Smooth muscle cell (in vitro differentiated cells): ENCODE measurements around the gene PVALB. TPM values are rescaled to one million over a fixed set of nuclear protein-coding genes. Genes with fewer than 3 reads are reported as not detected.

ENCODE experiments used
- DNase-seq: peaks from one replicate; lab custom pipeline; 2025; ENCODE audit not compliant: unreplicated experiment; lab: John Stamatoyannopoulos, UW
- H2AFZ ChIP-seq: fragments of 200-600 bp; sonication (generic); 2 replicates; pipeline ENCODE4 v1.6.0; 2016; ENCODE audit warnings: antibody characterized with exemption, low read depth, mild to moderate bottlenecking
- H3F3A ChIP-seq: fragments of 200-600 bp; sonication (generic); 2 replicates; pipeline ENCODE4 v1.6.0; 2017; ENCODE audit warnings: antibody characterized with exemption, low read depth
- H3K27ac ChIP-seq: fragments of 200-600 bp; sonication (generic); 2 replicates; pipeline ENCODE4 v1.5.1; 2016; ENCODE audit warnings: low read depth, mild to moderate bottlenecking
- H3K27me3 ChIP-seq: fragments of 200-600 bp; sonication (generic); 2 replicates; pipeline ENCODE4 v1.6.1; 2016; ENCODE audit warnings: low read depth, mild to moderate bottlenecking
- H3K36me3 ChIP-seq: fragments of 200-600 bp; sonication (generic); 2 replicates; pipeline ENCODE4 v1.5.1; 2016; ENCODE audit warnings: low read depth
- H3K4me1 ChIP-seq: fragments of 200-600 bp; sonication (generic); 2 replicates; pipeline ENCODE4 v1.5.1; 2016; ENCODE audit warnings: low read depth
- H3K4me2 ChIP-seq: fragments of 200-600 bp; sonication (generic); 2 replicates; pipeline ENCODE4 v1.6.0; 2016; ENCODE audit warnings: mild to moderate bottlenecking
- H3K4me3 ChIP-seq: fragments of 200-600 bp; sonication (generic); 2 replicates; pipeline ENCODE4 v1.5.1; 2016; ENCODE audit warnings: mild to moderate bottlenecking
- H3K79me2 ChIP-seq: fragments of 200-600 bp; sonication (generic); 2 replicates; pipeline ENCODE4 v1.6.0; 2016; ENCODE audit warnings: low read depth, mild to moderate bottlenecking
- H3K9ac ChIP-seq: fragments of 200-600 bp; sonication (generic); 2 replicates; pipeline ENCODE4 v1.6.0; 2016; ENCODE audit warnings: low read depth
- H3K9me3 ChIP-seq: fragments of 200-600 bp; sonication (generic); replicated peaks from 2 replicates; pipeline ENCODE4 v1.5.1; 2016; ENCODE audit warnings: low read depth
- H4K20me1 ChIP-seq: fragments of 200-600 bp; sonication (generic); 2 replicates; pipeline ENCODE4 v1.6.0; 2016; ENCODE audit warnings: low read depth
- whole genome bisulfite sequencing: methylation state at CpG from one replicate; pipeline ENCODE4 v1.1.7; 2016; ENCODE audit warnings: low lambda C conversion rate; 5-methylcytosine and 5-hydroxymethylcytosine counted together
- polyA plus RNA-seq: library from polyadenylated mRNA; unstranded; fragments of >200 nt; fragmentation: Nextera tagmentation; extraction: Ambion mirVana; gene quantifications from 2 replicates; pipeline ENCODE4 v1.2.1, GENCODE V29; 2016
- total RNA-seq: library from RNA; depleted of rRNA; stranded (reverse); fragments of >200 nt; gene quantifications from 2 replicates; pipeline ENCODE4 v1.2.3, GENCODE V29; 2014
- TF ChIP-seq, protein P1 (sequence below): fragments of 200-600 bp; sonication (generic); IDR thresholded peaks from 2 replicates; pipeline ENCODE4 v1.5.1; 2017; ENCODE audit warnings: borderline replicate concordance, mild to moderate bottlenecking, antibody characterized with exemption; ENCODE audit not compliant: insufficient read depth, poor library complexity, severe bottlenecking

The PVALB gene
- total and polyA plus RNA-seq, 2 experiments from 2014 or later = not detected

DNA sequence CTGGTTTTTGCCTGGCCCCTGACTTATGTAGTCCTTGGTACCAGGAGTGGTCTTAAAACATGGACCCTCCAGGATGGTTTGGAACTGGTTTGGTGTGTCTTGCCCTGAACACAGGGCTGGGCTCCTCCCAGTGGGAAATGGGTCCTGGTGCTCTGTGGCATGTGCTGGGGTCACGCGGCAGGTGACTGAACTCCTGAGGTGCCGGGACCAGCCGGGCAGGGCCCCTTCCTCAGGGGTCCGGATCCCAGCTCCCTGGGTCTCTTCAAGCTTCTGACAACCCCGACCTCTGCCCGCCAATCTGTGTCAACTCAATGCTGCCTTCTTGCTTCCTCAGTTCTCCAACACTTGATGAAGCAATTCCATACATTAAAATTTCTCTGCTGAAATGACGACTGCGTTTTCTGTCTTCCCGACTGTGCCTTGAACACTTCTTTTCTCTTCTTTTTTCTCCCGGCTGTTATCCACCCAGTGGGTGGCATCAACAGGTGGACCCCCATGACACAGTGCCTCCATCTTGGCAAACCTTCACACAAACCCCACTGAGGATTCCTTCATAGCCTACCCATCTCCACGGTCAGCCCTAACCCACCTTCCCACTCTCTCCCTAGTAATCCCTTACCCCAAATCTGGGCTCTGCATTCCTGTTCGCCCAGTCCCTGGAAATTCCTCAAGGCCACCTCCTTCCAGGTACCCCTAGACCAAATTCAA, 45.3 kb downstream of the PVALB start:
- Histone ChIP-seq H4K20me1 (no peaks in the 10 kb centered on the region), H3K4me1 (peaks cover 4% of the 10 kb centered on the region), H3K27ac (no peak overlapping the region), H3K27me3 (no peaks in the 10 kb centered on the region), H3F3A (no peaks in the 10 kb centered on the region), H3K9ac (no peak overlapping the region), H3K9me3 (no peaks in the 10 kb centered on the region), H3K36me3 (no peaks in the 10 kb centered on the region), H3K79me2 (no peaks in the 10 kb centered on the region), H3K4me3 (no peak overlapping the region), H3K4me2 (no peak overlapping the region), H2AFZ (no peak overlapping the region)
- DNase-seq = no peak
- TF ChIP-seq, protein P1, sequence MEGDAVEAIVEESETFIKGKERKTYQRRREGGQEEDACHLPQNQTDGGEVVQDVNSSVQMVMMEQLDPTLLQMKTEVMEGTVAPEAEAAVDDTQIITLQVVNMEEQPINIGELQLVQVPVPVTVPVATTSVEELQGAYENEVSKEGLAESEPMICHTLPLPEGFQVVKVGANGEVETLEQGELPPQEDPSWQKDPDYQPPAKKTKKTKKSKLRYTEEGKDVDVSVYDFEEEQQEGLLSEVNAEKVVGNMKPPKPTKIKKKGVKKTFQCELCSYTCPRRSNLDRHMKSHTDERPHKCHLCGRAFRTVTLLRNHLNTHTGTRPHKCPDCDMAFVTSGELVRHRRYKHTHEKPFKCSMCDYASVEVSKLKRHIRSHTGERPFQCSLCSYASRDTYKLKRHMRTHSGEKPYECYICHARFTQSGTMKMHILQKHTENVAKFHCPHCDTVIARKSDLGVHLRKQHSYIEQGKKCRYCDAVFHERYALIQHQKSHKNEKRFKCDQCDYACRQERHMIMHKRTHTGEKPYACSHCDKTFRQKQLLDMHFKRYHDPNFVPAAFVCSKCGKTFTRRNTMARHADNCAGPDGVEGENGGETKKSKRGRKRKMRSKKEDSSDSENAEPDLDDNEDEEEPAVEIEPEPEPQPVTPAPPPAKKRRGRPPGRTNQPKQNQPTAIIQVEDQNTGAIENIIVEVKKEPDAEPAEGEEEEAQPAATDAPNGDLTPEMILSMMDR = no peak
- WGBS = 98% methylated on average over 13 of the region's 13 CpGs

GRCh38 chr22:36770513-36771231, 46.2 kb downstream of the PVALB start:
- H3K4me2 ChIP-seq = no peak overlapping the region
- no peak overlapping the region for H2AFZ ChIP-seq
- WGBS = 74% methylated on average over 11 of the region's 11 CpGs
- H3K36me3 ChIP-seq = no peaks in the 10 kb centered on the region
- H3K27me3 ChIP-seq = no peaks in the 10 kb centered on the region
- no peaks in the 10 kb centered on the region for H3K9me3 ChIP-seq
- H3K27ac ChIP-seq = no peak overlapping the region
- no peak overlapping the region for H3K4me3 ChIP-seq
- H3K4me1 ChIP-seq = peaks cover 4% of the 10 kb centered on the region
- no peaks in the 10 kb centered on the region for H3F3A ChIP-seq
- TF ChIP-seq, protein P1 = no peak
- no peak overlapping the region for H3K9ac ChIP-seq
- DNase-seq = no peak
- H3K79me2 ChIP-seq = no peaks in the 10 kb centered on the region
- no peaks in the 10 kb centered on the region for H4K20me1 ChIP-seq

GRCh38 chr22:36769541-36770512, 47.0 kb downstream of the PVALB start:
- TF ChIP-seq, protein P1 = no peak
- H3K4me3 ChIP-seq = no peak overlapping the region
- no peaks in the 10 kb centered on the region for H3K27me3 ChIP-seq
- H2AFZ ChIP-seq = no peak overlapping the region
- no peaks in the 10 kb centered on the region for H3K9me3 ChIP-seq
- DNase-seq = no peak
- H3K36me3 ChIP-seq = no peaks in the 10 kb centered on the region
- no peak overlapping the region for H3K27ac ChIP-seq
- no peaks in the 10 kb centered on the region for H3F3A ChIP-seq
- H3K79me2 ChIP-seq = no peaks in the 10 kb centered on the region
- H3K4me1 ChIP-seq = no peaks in the 10 kb centered on the region
- no peak overlapping the region for H3K4me2 ChIP-seq
- no peak overlapping the region for H3K9ac ChIP-seq
- 89% methylated on average over 23 of the region's 23 CpGs for WGBS
- H4K20me1 ChIP-seq = no peaks in the 10 kb centered on the region
